CD4-positive, alpha-beta T cell (primary cell): Measurements from ENCODE around the gene NCAN. TPM values are rescaled to one million over a fixed set of nuclear protein-coding genes. Genes with fewer than 3 reads are reported as not detected.

Experiments
- ATAC-seq: fragments of 200-7000 bp; cut with Tn5 transposase; one replicate; pipeline ENCODE4 v1.10.0; 2022; ENCODE audit warnings: mild to moderate bottlenecking; ENCODE audit not compliant: poor library complexity
- CTCF ChIA-PET: fragments of 350-600 bp; sonication (Branson Sonifier 250); formaldehyde crosslinking; loops from one replicate; lab custom pipeline; 2021; ENCODE audit warnings: antibody characterized with exemption, inconsistent platforms; lab: Charles Lee
- POLR2A ChIA-PET: fragments of 350-600 bp; sonication (Branson Sonifier 250); formaldehyde crosslinking; loops from one replicate; lab custom pipeline; 2021; ENCODE audit warnings: antibody characterized with exemption, inconsistent platforms; lab: Charles Lee
- DNase-seq, 14 experiments: peaks; one replicate each; pipeline ENCODE4 v3.0.0-alpha.2; 2013 to 2020; ENCODE audit warnings: mixed read lengths in 2 of 14
- H3K27ac ChIP-seq, 2 donors: one replicate each; pipeline versions ENCODE4 v1.5.1 to v1.7.0; 2013; ENCODE audit warnings: low read length in 2 of 2, low read depth in 1 of 2, mild to moderate bottlenecking in 1 of 2
- H3K27me3 ChIP-seq, 2 experiments: 1 replicate in 1 of 2; 2 replicates in 1 of 2; pipeline versions ENCODE4 v1.6.1 to v1.7.0; 2013; ENCODE audit warnings: low read length in 2 of 2, control low read depth in 1 of 2, mild to moderate bottlenecking in 1 of 2, moderate library complexity in 1 of 2; ENCODE audit not compliant: insufficient read depth in 2 of 2, control insufficient read depth in 1 of 2
- H3K36me3 ChIP-seq: one replicate; pipeline ENCODE4 v1.6.1; 2013; ENCODE audit warnings: low read length, control low read depth; ENCODE audit not compliant: insufficient read depth
- H3K4me1 ChIP-seq: one replicate; pipeline ENCODE4 v1.6.1; 2013; ENCODE audit warnings: low read length, control low read depth; ENCODE audit not compliant: insufficient read depth
- H3K4me3 ChIP-seq: one replicate; pipeline ENCODE4 v1.5.1; 2013; ENCODE audit warnings: mild to moderate bottlenecking, low read length, moderate library complexity
- H3K9me3 ChIP-seq, 2 experiments: 1 replicate in 1 of 2; 2 replicates in 1 of 2; pipeline versions ENCODE4 v1.6.1 to v1.7.0; 2013; ENCODE audit warnings: low read length in 2 of 2, mild to moderate bottlenecking in 2 of 2, control low read depth in 1 of 2, moderate library complexity in 1 of 2; ENCODE audit not compliant: control insufficient read depth in 1 of 2, insufficient read depth in 1 of 2
- H3K27ac Mint-ChIP-seq: one replicate; pipeline ENCODE4 v1.8.0; 2020; ENCODE audit warnings: mixed read lengths
- H3K27me3 Mint-ChIP-seq: one replicate; pipeline ENCODE4 v1.8.0; 2021; ENCODE audit warnings: mixed read lengths
- H3K36me3 Mint-ChIP-seq: one replicate; pipeline ENCODE4 v1.8.0; 2021; ENCODE audit warnings: low read depth, mixed read lengths
- H3K4me1 Mint-ChIP-seq: one replicate; pipeline ENCODE4 v1.8.0; 2021; ENCODE audit warnings: low read depth, mixed read lengths
- H3K4me3 Mint-ChIP-seq: one replicate; pipeline ENCODE4 v1.8.0; 2020; ENCODE audit warnings: mild to moderate bottlenecking, mixed read lengths
- H3K9me3 Mint-ChIP-seq: one replicate; pipeline ENCODE4 v1.8.0; 2020; ENCODE audit warnings: mixed read lengths
- intact Hi-C, 2 experiments: fragments of 100-400 bp; cut with DNase I in 1 of 2; cut with micrococcal nuclease in 1 of 2; formaldehyde crosslinking; loops; one replicate each; pipeline versions ENCODE4 v1.15.1 to v1.9.0; 2023 to 2025; cut with DNase I, micrococcal nuclease
- total RNA-seq, 174 experiments: library from RNA in 2 of 174; stranded (reverse) in 2 of 174; gene quantifications; one replicate each; pipeline ENCODE4 v1.2.3 and lab custom pipeline; 2021 to 2026
- TF ChIP-seq, protein P1 (sequence below): fragments of 200-600 bp; IDR thresholded peaks from one replicate; pipeline ENCODE4 v1.8.0; 2022; ENCODE audit warnings: antibody characterized with exemption, mild to moderate bottlenecking

NCAN gene
- total RNA-seq, 2 experiments from 2014 or later = not detected

DNA sequence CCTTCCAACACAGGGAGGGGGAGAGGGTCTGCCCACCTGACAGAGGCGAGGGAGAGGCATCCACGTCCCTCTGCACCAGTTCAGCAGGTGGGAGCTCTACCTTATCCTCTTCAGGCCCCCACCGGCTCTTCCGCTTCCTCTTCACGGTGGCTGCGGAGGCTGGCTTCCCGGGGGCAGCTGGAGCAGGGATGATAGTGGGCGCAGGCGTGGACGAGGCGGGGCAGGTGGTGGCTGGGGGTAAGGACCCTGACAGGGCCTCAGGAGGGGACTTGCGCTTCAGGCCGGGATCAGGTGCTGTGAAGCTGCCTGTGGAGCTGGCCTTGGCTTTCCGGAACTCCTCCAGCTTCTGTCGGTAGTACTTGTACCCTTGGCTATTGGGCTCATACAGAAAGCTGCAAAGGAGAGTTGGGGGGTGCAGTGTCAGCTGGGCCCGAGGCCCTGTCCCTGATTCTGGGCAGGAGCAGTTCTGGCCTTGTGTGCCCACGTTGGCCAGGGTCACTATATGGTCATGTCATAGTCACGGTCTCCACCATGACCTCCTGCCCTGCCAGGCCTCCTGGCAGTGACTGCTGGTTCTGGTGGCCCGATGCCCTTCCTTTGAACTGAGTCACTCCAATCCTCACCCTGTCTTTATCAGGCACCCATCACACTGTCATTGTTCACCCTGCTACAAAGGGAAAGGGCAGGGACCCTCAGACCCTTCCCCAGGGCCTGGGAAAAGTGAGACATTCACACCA, 85.4 kb downstream of the NCAN start:
- H3K27ac Mint-ChIP-seq = no peak overlapping the region
- TF ChIP-seq, protein P1, sequence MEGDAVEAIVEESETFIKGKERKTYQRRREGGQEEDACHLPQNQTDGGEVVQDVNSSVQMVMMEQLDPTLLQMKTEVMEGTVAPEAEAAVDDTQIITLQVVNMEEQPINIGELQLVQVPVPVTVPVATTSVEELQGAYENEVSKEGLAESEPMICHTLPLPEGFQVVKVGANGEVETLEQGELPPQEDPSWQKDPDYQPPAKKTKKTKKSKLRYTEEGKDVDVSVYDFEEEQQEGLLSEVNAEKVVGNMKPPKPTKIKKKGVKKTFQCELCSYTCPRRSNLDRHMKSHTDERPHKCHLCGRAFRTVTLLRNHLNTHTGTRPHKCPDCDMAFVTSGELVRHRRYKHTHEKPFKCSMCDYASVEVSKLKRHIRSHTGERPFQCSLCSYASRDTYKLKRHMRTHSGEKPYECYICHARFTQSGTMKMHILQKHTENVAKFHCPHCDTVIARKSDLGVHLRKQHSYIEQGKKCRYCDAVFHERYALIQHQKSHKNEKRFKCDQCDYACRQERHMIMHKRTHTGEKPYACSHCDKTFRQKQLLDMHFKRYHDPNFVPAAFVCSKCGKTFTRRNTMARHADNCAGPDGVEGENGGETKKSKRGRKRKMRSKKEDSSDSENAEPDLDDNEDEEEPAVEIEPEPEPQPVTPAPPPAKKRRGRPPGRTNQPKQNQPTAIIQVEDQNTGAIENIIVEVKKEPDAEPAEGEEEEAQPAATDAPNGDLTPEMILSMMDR = no peak
- peaks cover 82% of the 10 kb centered on the region for H3K36me3 Mint-ChIP-seq
- Histone ChIP-seq H3K36me3 (peaks cover 54% of the 10 kb centered on the region), H3K4me1 (no peaks in the 10 kb centered on the region), H3K4me3 (no peak overlapping the region), H3K9me3 (peaks cover 0 to 8% of the 10 kb centered on the region in 2 experiments), H3K27me3 (no peaks in the 10 kb centered on the region), H3K27ac (no peak overlapping the region)
- ATAC-seq (no peak), DNase-seq (no peak)
- POLR2A ChIA-PET = no interaction called here
- H3K27me3 Mint-ChIP-seq = no peaks in the 10 kb centered on the region
- H3K9me3 Mint-ChIP-seq = no peaks in the 10 kb centered on the region
- CTCF ChIA-PET = interaction anchor here (0.6 kb wide), 1 partner anchor 14 kb away, joined by 3 read pairs; no protein-coding TSS in a partner anchor
- H3K4me3 Mint-ChIP-seq = no peak overlapping the region
- intact Hi-C loops = no loop called here
- no peaks in the 10 kb centered on the region for H3K4me1 Mint-ChIP-seq

DNA sequence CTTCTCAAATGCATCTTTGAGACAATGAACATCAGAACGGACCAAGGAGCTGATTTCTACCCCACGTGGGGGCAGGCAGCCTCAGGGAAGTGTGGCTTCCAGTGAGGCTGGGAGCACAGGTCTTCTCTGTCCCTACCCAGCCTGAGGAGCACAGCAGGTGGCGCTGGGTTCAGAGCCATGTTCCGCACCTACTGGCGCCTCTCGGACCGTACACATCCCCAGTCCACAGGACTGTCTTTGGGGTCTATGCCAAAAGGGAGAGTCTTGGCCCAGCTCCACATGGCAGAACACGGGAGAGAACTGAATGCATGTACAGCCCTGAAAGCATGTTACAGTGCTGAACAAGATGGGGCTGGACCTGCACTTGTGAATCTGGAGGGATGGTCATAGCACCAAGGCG, 86.0 kb downstream of the NCAN start:
- POLR2A ChIA-PET = no interaction called here
- ATAC-seq (no peak), DNase-seq (no peak)
- peaks cover 0 to 6% of the 10 kb centered on the region in 2 experiments for H3K9me3 ChIP-seq
- Mint-ChIP-seq H3K9me3 (no peaks in the 10 kb centered on the region), H3K4me3 (no peak overlapping the region), H3K36me3 (peaks cover 81% of the 10 kb centered on the region), H3K4me1 (no peaks in the 10 kb centered on the region), H3K27ac (no peak overlapping the region), H3K27me3 (no peaks in the 10 kb centered on the region)
- CTCF ChIA-PET = interaction anchor here (0.6 kb wide), 1 partner anchor 14 kb away, joined by 3 read pairs; no protein-coding TSS in a partner anchor
- no peak overlapping the region for H3K27ac ChIP-seq
- H3K36me3 ChIP-seq = peaks cover 57% of the 10 kb centered on the region
- H3K4me3 ChIP-seq = no peak overlapping the region
- H3K27me3 ChIP-seq = no peaks in the 10 kb centered on the region
- TF ChIP-seq, protein P1 = no peak
- H3K4me1 ChIP-seq = no peaks in the 10 kb centered on the region
- intact Hi-C loops = no loop called here

DNA sequence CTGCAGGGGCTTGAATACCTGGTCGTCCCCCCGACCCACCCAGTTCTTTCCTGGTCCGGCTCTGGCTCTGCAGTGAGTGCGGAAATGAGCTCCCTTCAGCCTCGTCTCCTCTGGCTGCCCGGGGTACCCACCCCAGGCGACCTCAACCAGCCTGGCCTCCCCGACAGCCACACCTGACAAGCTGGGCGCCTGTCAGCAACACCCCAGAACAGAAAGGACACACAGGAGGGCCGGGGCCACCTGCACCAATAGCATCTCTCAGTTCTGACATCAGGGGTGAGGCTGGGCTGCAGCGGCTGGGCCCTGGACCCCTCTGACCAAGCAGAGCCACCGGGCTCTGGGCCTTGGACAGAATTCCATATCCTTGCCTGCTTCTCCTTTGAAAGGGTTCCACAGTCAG, 88.9 kb downstream of the NCAN start:
- Mint-ChIP-seq H3K4me1 (no peaks in the 10 kb centered on the region), H3K36me3 (peaks cover 75% of the 10 kb centered on the region), H3K4me3 (no peak overlapping the region), H3K27ac (no peak overlapping the region), H3K9me3 (no peaks in the 10 kb centered on the region), H3K27me3 (no peaks in the 10 kb centered on the region)
- Histone ChIP-seq H3K9me3 (no peaks in the 10 kb centered on the region), H3K27ac (no peak overlapping the region), H3K27me3 (no peaks in the 10 kb centered on the region), H3K36me3 (peaks cover 63% of the 10 kb centered on the region), H3K4me1 (no peaks in the 10 kb centered on the region), H3K4me3 (no peak overlapping the region)
- ATAC-seq = no peak
- no peak for DNase-seq
- CTCF ChIA-PET = no interaction called here
- TF ChIP-seq, protein P1 = no peak
- POLR2A ChIA-PET = no interaction called here
- intact Hi-C loops = no loop called here

Other genes with a start within 250 kb of the NCAN start
- gene SUGP2, start 178.4 kb upstream of the NCAN start, total RNA-seq = 100 to 1,000 TPM; 106 to 110 TPM
- gene ARMC6, start 178.4 kb upstream of the NCAN start, total RNA-seq = 1 to 10 TPM; 5.9 to 6.0 TPM
- gene SLC25A42, start 148.0 kb upstream of the NCAN start, total RNA-seq = 10 to 100 TPM; 15.1 to 15.4 TPM
- gene TMEM161A, start 73.5 kb upstream of the NCAN start, total RNA-seq = 10 to 100 TPM in 1 of 2 experiments, 1 to 10 TPM in 1; 8.2 to 10.9 TPM
- 1 to 10 TPM; 1.9 to 3.0 TPM for gene MEF2B, start 41.7 kb upstream of the NCAN start, total RNA-seq
- gene BORCS8, start 19.8 kb upstream of the NCAN start, total RNA-seq = 10 to 100 TPM; 12.0 to 15.0 TPM
- gene RFXANK, start 19.7 kb upstream of the NCAN start, total RNA-seq = 10 to 100 TPM; 36.3 to 37.2 TPM
- 10 to 100 TPM; 10.5 to 11.5 TPM for gene NR2C2AP, start 8.5 kb upstream of the NCAN start, total RNA-seq
- not detected for gene TM6SF2, start 61.3 kb downstream of the NCAN start, total RNA-seq
- gene SUGP1, start 108.6 kb downstream of the NCAN start, total RNA-seq = 10 to 100 TPM; 49.7 to 56.0 TPM
- gene MAU2, start 108.9 kb downstream of the NCAN start, total RNA-seq = 100 to 1,000 TPM; 132 to 133 TPM
- 100 to 1,000 TPM; 104 to 107 TPM for gene GATAD2A, start 193.7 kb downstream of the NCAN start, total RNA-seq